Glutamatergic neuron (in vitro differentiated cells): ENCODE results near the gene ANKS6. TPM values are rescaled to one million over a fixed set of nuclear protein-coding genes. Genes with fewer than 3 reads are reported as not detected.

Experiments used
- DNase-seq: peaks from one replicate; pipeline ENCODE4 v3.0.0; 2022
- H3K27ac Mint-ChIP-seq: one replicate; pipeline ENCODE4 v1.8.0; 2020; ENCODE audit warnings: mild to moderate bottlenecking, mixed read lengths, inconsistent platforms; ENCODE audit not compliant: unreplicated experiment
- H3K27me3 Mint-ChIP-seq: one replicate; pipeline ENCODE4 v1.8.0; 2020; ENCODE audit warnings: mild to moderate bottlenecking, moderate library complexity, mixed read lengths, inconsistent platforms; ENCODE audit not compliant: unreplicated experiment
- H3K36me3 Mint-ChIP-seq: one replicate; pipeline ENCODE4 v1.8.0; 2020; ENCODE audit warnings: mild to moderate bottlenecking, mixed read lengths, inconsistent platforms; ENCODE audit not compliant: unreplicated experiment
- H3K4me1 Mint-ChIP-seq: one replicate; pipeline ENCODE4 v1.8.0; 2020; ENCODE audit warnings: mild to moderate bottlenecking, low read depth, mixed read lengths, inconsistent platforms; ENCODE audit not compliant: unreplicated experiment
- H3K4me3 Mint-ChIP-seq: one replicate; pipeline ENCODE4 v1.8.0; 2020; ENCODE audit warnings: mild to moderate bottlenecking, mixed read lengths, inconsistent platforms; ENCODE audit not compliant: unreplicated experiment
- H3K9me3 Mint-ChIP-seq: one replicate; pipeline ENCODE4 v1.8.0; 2020; ENCODE audit warnings: mild to moderate bottlenecking, moderate library complexity, mixed read lengths, inconsistent platforms; ENCODE audit not compliant: unreplicated experiment
- total RNA-seq: library from RNA; stranded (reverse); fragmentation: NEBNext Ultra II Directional; extraction: Animal tissue kit (Norgen Biotek cat#: 25700); gene quantifications from one replicate; pipeline ENCODE4 v1.2.1, GENCODE V29; 2021; ENCODE audit not compliant: unreplicated experiment
- TF ChIP-seq, protein P1 (sequence below): fragments of 200-600 bp; sonication (generic); IDR thresholded peaks from one replicate; pipeline ENCODE4 v1.5.0; 2021; ENCODE audit not compliant: partially characterized antibody, unreplicated experiment

Gene ANKS6
- total RNA-seq, 1 donor from 2014 or later: 15.9 TPM

DNA sequence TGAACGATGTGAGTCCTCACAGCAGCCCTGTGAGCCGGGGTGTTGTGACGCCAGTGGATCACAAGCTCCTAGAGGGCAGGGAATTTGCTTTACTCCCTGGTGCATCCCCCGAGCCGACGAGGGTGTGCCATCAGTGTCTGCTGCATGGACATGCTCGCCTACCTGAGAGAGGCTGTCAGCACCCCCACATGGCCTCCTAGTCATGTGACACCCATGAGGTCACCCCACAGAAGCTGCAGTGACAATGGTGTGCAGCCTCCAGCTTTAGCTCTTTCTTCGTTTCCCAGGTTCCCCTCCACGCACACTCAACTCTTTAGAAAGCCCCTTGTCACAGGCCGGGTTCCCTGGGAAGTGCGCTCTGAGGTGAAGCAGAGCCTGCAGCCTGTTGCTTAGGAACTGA, 67.9 kb downstream of the ANKS6 start:
- TF ChIP-seq, protein P1, sequence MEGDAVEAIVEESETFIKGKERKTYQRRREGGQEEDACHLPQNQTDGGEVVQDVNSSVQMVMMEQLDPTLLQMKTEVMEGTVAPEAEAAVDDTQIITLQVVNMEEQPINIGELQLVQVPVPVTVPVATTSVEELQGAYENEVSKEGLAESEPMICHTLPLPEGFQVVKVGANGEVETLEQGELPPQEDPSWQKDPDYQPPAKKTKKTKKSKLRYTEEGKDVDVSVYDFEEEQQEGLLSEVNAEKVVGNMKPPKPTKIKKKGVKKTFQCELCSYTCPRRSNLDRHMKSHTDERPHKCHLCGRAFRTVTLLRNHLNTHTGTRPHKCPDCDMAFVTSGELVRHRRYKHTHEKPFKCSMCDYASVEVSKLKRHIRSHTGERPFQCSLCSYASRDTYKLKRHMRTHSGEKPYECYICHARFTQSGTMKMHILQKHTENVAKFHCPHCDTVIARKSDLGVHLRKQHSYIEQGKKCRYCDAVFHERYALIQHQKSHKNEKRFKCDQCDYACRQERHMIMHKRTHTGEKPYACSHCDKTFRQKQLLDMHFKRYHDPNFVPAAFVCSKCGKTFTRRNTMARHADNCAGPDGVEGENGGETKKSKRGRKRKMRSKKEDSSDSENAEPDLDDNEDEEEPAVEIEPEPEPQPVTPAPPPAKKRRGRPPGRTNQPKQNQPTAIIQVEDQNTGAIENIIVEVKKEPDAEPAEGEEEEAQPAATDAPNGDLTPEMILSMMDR: no peak
- Mint-ChIP-seq H3K36me3 (peaks cover 9% of the 10 kb centered on the region), H3K4me1 (peaks cover 7% of the 10 kb centered on the region), H3K27ac (no peak overlapping the region), H3K27me3 (peaks cover 1% of the 10 kb centered on the region), H3K4me3 (no peak overlapping the region), H3K9me3 (no peaks in the 10 kb centered on the region)
- DNase-seq: no peak

DNA sequence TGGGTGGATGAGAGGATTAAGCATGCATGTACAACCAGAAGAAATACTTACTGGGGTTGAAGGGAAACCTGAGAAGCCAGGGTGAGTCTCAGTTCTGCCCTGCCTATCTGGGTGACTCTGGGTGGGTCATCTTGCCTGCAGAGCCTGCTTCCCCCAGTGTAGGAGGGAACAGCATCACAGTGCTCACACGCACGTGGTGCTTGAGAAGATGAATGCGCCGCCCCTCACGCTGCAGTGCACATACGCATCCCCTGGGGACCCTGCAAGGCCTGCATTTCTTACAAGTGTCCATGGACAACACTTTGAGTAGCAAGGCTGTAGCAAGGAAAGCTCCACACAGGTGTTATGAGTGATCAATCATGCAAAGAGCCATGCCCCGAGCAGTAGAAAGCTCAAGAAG, 68.9 kb downstream of the ANKS6 start:
- Mint-ChIP-seq H3K4me3 (no peak overlapping the region), H3K9me3 (peaks cover 4% of the 10 kb centered on the region), H3K36me3 (peaks cover 13% of the 10 kb centered on the region), H3K4me1 (peaks cover 7% of the 10 kb centered on the region), H3K27me3 (no peaks in the 10 kb centered on the region), H3K27ac (no peak overlapping the region)
- DNase-seq: no peak
- TF ChIP-seq, protein P1: no peak

DNA sequence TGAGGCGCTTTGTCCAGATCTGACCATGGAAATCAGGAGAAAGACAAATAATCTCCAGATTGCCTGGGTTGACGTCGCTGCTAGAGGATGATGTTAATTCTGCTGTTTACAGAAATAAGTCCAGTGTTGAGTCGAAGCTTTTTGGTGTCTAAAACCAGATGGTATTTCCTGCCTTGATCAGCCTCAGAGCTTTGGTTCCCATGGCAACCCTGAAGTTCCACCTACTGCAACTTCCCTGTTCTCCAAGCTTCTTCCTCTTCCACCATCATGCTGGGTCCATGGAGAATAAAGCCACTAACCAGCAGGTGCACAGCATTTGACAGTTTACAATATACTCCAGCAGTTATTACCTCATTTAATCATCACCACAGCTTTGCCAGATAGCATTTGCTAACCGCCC, 69.6 kb downstream of the ANKS6 start:
- H3K4me1 Mint-ChIP-seq: peaks cover 7% of the 10 kb centered on the region

DNA sequence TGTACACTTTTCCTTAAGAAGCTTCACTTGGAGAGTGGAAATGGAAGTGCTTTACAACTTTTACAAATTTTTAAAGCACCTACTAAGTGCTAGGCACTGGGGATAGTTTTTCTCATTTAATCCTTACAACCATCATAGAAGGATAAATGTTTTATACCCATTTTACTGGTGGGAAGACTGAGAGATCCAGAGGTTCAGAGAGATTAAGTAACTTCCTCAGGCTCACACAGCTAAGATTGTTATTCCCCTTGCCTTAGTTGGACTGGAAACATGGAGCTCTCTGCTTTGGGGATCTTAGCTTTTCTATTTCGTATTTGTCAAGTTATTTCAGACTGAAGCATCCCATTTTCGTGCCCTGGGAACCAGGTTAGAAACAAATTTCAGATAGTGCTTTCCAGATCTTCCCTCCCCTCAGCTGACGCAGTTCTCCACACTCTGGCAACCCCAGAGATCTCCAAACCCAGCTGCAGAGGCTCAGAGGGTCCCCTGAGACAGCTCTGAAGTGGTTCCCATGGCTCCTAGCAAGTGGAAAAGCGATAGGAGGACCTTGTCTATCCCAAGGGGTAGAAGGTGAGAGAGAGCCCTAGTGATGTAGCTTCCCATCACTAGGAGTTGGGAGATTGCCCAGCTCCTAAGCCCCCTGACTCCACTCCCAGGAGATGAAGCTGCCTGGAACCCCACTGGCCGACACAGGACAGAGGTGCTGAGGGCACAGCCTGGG, 71.4 kb downstream of the ANKS6 start:
- Mint-ChIP-seq H3K4me3 (no peak overlapping the region), H3K36me3 (peaks cover 13% of the 10 kb centered on the region), H3K27ac (no peak overlapping the region), H3K4me1 (peaks cover 7% of the 10 kb centered on the region), H3K9me3 (peaks cover 4% of the 10 kb centered on the region), H3K27me3 (peaks cover 4% of the 10 kb centered on the region)
- DNase-seq: no peak
- TF ChIP-seq, protein P1: no peak

More for the DNA sequence above, 69.6 kb downstream of the ANKS6 start:
- no peak overlapping the region for H3K27ac Mint-ChIP-seq
- H3K4me3 Mint-ChIP-seq: no peak overlapping the region
- peaks cover 4% of the 10 kb centered on the region for H3K9me3 Mint-ChIP-seq
- peaks cover 13% of the 10 kb centered on the region for H3K36me3 Mint-ChIP-seq
- H3K27me3 Mint-ChIP-seq: peaks cover 2% of the 10 kb centered on the region
- TF ChIP-seq, protein P1: no peak
- DNase-seq: no peak

DNA sequence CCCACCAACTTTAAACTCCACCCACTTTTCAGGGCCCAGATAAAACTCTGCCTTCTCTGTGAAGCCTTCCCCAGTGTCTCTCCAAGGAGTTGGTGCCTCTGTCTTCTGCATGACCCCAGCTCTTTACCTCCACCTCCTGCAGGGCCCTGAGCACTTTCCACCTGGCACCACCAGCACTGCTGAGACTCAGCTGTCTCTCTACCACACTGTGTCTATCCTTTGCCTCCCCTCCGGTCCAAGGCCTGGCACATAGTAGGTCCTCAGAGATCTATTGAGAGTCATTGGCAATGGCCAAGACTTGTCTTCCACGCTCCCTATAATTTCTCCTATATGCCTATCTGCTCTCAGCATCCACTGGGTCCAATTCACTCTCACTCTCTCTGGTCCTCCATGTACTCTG, 74.7 kb downstream of the ANKS6 start:
- no peak overlapping the region for H3K4me3 Mint-ChIP-seq
- H3K27me3 Mint-ChIP-seq: peaks cover 4% of the 10 kb centered on the region
- TF ChIP-seq, protein P1: no peak
- H3K27ac Mint-ChIP-seq: no peak overlapping the region
- H3K36me3 Mint-ChIP-seq: peaks cover 13% of the 10 kb centered on the region
- no peak for DNase-seq
- peaks cover 4% of the 10 kb centered on the region for H3K9me3 Mint-ChIP-seq
- H3K4me1 Mint-ChIP-seq: peaks cover 3% of the 10 kb centered on the region
